ENCODE measurements around the gene PHLDB2. TPM values are rescaled to one million over a fixed set of nuclear protein-coding genes. Genes with fewer than 3 reads are reported as not detected.

The PHLDB2 gene
- total and polyA plus RNA-seq, 8 donors = 10.6 to 149 (median 29.0) TPM

DNA sequence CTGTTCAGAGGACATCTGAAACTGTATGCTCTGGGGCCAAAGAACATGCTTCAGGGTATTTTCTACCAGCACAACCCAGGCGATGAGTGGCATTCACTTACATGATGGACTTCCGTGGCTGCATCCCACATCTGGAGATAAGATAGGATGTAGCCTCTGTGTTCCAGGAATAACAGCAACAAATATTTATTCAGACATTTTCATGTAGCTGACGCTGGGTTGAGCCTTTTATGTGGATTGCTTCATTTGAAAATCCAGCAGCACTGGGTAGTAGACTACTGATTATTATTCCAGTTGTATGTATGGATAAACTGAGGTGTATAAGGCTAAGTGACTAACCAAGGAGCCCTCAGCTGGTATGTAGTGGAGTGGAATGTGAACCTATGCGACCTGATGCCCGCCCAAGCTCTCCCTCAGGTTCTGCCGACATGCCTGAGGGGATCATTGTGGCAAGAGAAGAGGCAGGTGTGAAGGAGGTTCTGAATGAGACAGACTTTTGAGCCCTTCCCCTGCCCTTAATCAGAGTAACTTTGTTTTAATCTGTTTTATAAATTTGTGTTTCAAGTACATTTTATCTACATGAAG lies 93.9 kb downstream of the PHLDB2 start:
- intact Hi-C loops (cut with DNase I; ENCODE audit: low total_unique reads) = no loop called here
- TF ChIP-seq POLR2AphosphoS5 (IDR thresholded peaks at IDR 0.05) = no peak
- no peak for TF ChIP-seq CTCF (IDR thresholded peaks at IDR 0.05)
- no peak for TF ChIP-seq POLR2A (IDR thresholded peaks at IDR 0.05)
- TF ChIP-seq EP300 (IDR thresholded peaks at IDR 0.05) = no peak

DNA sequence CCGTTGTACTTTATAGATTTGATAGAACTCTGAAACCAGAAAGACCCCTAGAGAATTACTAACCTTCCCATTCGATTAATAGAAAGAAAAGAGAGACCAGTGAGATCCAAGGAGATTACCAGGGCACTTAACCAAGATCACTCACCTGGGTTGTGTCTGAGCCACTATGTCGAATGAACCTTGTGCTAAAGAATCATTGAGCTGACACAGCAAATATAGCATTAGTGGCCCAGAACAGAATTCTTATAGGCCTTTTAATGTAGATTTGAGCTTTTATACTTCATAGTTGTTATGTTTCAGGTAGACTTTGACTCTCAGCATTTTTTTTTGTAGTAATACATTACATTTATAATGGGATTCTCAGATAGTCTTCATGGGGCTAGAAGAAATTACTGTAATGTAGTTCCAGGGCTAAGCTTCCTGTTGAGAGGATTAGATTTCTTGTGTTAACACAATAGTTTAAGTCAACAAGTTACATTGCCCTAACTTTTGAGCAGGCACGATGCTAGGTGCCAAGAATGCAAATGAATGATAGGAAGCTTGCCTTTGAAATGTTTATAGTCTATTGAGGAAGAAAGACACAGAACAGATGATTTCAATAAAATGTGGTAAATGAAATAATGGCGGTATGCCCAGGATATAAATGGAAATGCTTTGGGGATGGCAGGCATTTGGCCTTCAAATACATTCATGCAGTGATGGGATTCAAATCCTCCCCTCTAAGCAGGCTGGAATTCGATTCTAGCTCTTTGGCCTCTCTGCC lies 95.3 kb downstream of the PHLDB2 start:
- Histone ChIP-seq H3K9me3 (no peaks in the 10 kb centered on the region), H3K27me3 (no peaks in the 10 kb centered on the region), H3K4me3 (no peak overlapping the region), H3K27ac (no peak overlapping the region), H3K36me3 (peaks cover 10 to 38% (median 32%) of the 10 kb centered on the region in 4 donors), H3K4me1 (peaks cover 0 to 9% (median 7%) of the 10 kb centered on the region in 4 donors)
- intact Hi-C loops (cut with DNase I; ENCODE audit: low total_unique reads) = no loop called here
- TF ChIP-seq EP300 (IDR thresholded peaks at IDR 0.05) (no peak), CTCF (IDR thresholded peaks at IDR 0.05) (no peak), POLR2AphosphoS5 (IDR thresholded peaks at IDR 0.05) (no peak), POLR2A (IDR thresholded peaks at IDR 0.05) (no peak)
- WGBS, 5 donors = 43 to 74% (median 48%) methylated on average over 6 of the region's 6 CpGs
- DNase-seq = no peak

More for the DNA sequence above, 93.9 kb downstream of the PHLDB2 start:
- Histone ChIP-seq H3K36me3 (peaks cover 10 to 47% (median 35%) of the 10 kb centered on the region in 4 donors), H3K27ac (no peak overlapping the region), H3K4me3 (no peak overlapping the region), H3K4me1 (peaks cover 0 to 9% (median 7%) of the 10 kb centered on the region in 4 donors), H3K27me3 (no peaks in the 10 kb centered on the region), H3K9me3 (no peaks in the 10 kb centered on the region)
- no peak for DNase-seq
- WGBS, 5 donors = 77 to 92% (median 89%) methylated on average over 6 of the region's 6 CpGs

DNA sequence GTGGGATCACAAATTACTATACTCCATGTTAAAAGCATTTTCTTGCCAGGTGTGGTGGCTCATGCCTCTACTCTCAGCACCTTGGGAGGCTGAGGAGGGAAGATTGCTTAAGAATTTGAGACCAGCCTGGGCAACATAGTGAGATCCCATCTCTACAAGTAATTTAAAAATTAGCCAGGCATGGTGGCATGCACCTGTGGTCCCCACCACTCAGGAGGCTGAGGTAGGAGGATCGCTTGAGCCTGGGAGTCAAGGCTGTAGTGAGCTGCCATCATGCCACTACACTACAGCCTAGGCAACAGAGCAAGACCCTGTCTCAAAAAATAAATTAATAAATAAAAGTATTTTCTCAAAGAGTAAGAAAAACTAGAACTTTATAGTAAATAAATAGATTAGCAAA lies 96.8 kb downstream of the PHLDB2 start:
- no peak overlapping the region for H3K4me3 ChIP-seq
- H3K27ac ChIP-seq = no peak overlapping the region
- intact Hi-C loops (cut with DNase I; ENCODE audit: low total_unique reads) = no loop called here
- peaks cover 10 to 40% (median 24%) of the 10 kb centered on the region in 4 donors for H3K36me3 ChIP-seq
- peaks cover 0 to 9% (median 7%) of the 10 kb centered on the region in 4 donors for H3K4me1 ChIP-seq
- TF ChIP-seq POLR2A (IDR thresholded peaks at IDR 0.05) = no peak
- no peak for TF ChIP-seq CTCF (IDR thresholded peaks at IDR 0.05)
- TF ChIP-seq EP300 (IDR thresholded peaks at IDR 0.05) = no peak
- no peak for TF ChIP-seq POLR2AphosphoS5 (IDR thresholded peaks at IDR 0.05)
- no peaks in the 10 kb centered on the region for H3K9me3 ChIP-seq
- H3K27me3 ChIP-seq = no peaks in the 10 kb centered on the region
- DNase-seq = no peak
- 96 to 100% (median 98%) methylated on average over 1 of the region's 1 CpG for WGBS, 5 donors

DNA sequence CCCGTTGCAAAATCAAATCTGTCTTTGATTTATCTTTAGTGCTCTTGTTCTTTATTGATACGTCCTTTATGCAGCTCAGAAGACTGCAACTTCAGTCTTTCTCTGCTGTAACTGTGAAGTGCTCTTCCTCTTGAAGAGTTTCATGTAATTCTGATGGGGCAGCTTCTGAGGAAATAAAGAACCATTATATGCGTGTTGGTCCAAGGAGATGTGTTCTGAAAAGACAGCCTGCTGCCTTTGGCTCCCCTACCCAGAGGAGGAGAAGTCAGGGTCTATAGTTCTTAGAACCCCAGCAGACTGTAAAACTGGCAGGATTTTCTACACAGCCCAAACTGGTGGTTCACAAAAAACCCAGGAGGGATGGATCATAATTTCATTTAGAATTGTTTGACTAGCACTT lies 97.4 kb downstream of the PHLDB2 start:
- intact Hi-C loops (cut with DNase I; ENCODE audit: low total_unique reads) = no loop called here
- peaks cover 10 to 40% (median 24%) of the 10 kb centered on the region in 4 donors for H3K36me3 ChIP-seq
- H3K9me3 ChIP-seq = no peaks in the 10 kb centered on the region
- H3K4me3 ChIP-seq = no peak overlapping the region
- TF ChIP-seq CTCF (IDR thresholded peaks at IDR 0.05) (no peak), EP300 (IDR thresholded peaks at IDR 0.05) (no peak), POLR2AphosphoS5 (IDR thresholded peaks at IDR 0.05) (no peak), POLR2A (IDR thresholded peaks at IDR 0.05) (no peak)
- 87 to 98% (median 91%) methylated on average over 3 of the region's 3 CpGs for WGBS, 5 donors
- no peak for DNase-seq
- no peaks in the 10 kb centered on the region for H3K27me3 ChIP-seq
- no peak overlapping the region for H3K27ac ChIP-seq
- peaks cover 0 to 9% (median 7%) of the 10 kb centered on the region in 4 donors for H3K4me1 ChIP-seq

Measured in stomach (tissue), 9 donors.